Measurements from ENCODE around the gene CCL23.

CCL23 gene

DNA sequence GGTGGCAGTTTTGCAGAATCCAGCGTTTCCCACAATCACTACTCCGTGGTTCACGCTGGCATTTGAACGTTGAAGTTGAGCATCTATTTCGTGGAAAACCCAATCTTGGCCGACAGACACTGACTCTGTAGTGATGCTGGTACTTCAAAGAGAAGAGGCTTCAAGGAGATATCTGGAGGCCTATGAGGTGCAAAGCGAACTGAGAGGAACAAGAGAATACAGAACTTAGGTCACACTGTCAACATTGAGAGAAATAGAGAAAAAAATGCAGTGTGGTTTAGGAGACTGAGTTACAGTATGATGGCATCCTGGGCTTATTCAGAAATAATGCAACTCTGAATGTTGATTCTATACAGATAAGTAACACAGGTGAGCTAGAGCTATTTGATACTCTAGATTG lies 52.5 kb downstream of the CCL23 start:
- no peak for DNase-seq

DNA sequence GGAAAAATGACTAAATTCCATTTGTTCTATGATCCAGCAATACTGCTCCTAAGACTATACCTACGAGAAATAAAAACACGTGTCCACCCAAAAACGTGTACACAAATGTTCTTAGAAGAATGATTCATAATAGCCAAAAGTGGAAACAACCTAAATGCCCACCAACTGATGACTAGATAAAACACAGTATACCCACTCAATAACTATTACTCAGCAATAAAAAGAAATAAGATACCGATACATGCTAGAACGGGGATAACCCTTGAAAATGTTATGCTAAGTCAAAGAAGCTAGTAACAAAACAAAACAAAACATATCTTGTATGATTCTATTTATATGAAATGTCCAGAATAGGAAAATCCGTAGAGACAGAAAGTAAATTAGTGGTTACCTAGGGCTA lies 54.1 kb downstream of the CCL23 start:
- DNase-seq = no peak
